Gastroesophageal sphincter (tissue), 4 donors: ENCODE measurements around the gene GIMAP8. TPM values are rescaled to one million over a fixed set of nuclear protein-coding genes. Genes with fewer than 3 reads are reported as not detected.

Experiments
- ATAC-seq: fragments of 150-250 bp; one replicate; pipeline ENCODE4 v1.9.1; 2016; ENCODE audit warnings: mild to moderate bottlenecking, moderate library complexity
- H3K27ac ChIP-seq, 4 donors: fragments of 200-600 bp; sonication (generic) in 3 of 4; 1 replicate in 3 of 4; 2 replicates in 1 of 4; pipeline ENCODE4 v1.5.1; 2016 to 2019
- H3K27me3 ChIP-seq: fragments of 200-600 bp; sonication (generic); one replicate; pipeline ENCODE4 v1.5.1; 2019
- H3K36me3 ChIP-seq, 2 donors: fragments of 200-600 bp; sonication (generic); one replicate each; pipeline ENCODE4 v1.5.1; 2019; ENCODE audit warnings: control low read depth in 1 of 2
- H3K4me1 ChIP-seq, 3 donors: fragments of 200-600 bp; sonication (generic); 1 replicate in 2 of 3; 2 replicates in 1 of 3; pipeline ENCODE4 v1.5.1; 2016 to 2019; ENCODE audit warnings: control low read depth in 2 of 3
- H3K4me3 ChIP-seq, 2 donors: fragments of 200-600 bp; sonication (generic); one replicate each; pipeline ENCODE4 v1.5.1; 2019; ENCODE audit warnings: mild to moderate bottlenecking in 1 of 2, moderate library complexity in 1 of 2
- H3K9me3 ChIP-seq, 3 donors: fragments of 200-600 bp; sonication (generic); one replicate each; pipeline ENCODE4 v1.5.1; 2017 to 2019; ENCODE audit warnings: control low read depth in 2 of 3
- EP300 ChIP-seq: sonication (generic); formaldehyde crosslinking; IDR thresholded peaks from one replicate; pipeline ENCODE4 v1.6.1; 2017; ENCODE audit warnings: antibody characterized with exemption, mild to moderate bottlenecking
- POLR2A ChIP-seq, 2 donors: fragments of 450-650 bp; IDR thresholded peaks; one replicate each; pipeline ENCODE4 v1.6.1; 2017; ENCODE audit warnings: antibody characterized with exemption in 2 of 2, mild to moderate bottlenecking in 2 of 2, moderate library complexity in 1 of 2
- POLR2AphosphoS5 ChIP-seq: sonication (generic); formaldehyde crosslinking; IDR thresholded peaks from one replicate; pipeline ENCODE4 v1.6.1; 2017; ENCODE audit warnings: antibody characterized with exemption
- WGBS, 2 donors: methylation state at CpG; one replicate each; pipeline ENCODE4 v1.1.5; 2018; ENCODE audit warnings: low coverage in 1 of 2; 5-methylcytosine and 5-hydroxymethylcytosine counted together
- total RNA-seq, 4 donors: library from RNA; depleted of rRNA; stranded (reverse); fragments of >200 nt; gene quantifications; one replicate each; pipeline ENCODE4 v1.1.0, GENCODE V29; 2016
- TF ChIP-seq, protein P1 (sequence below), 4 experiments: fragments of 200-600 bp in 2 of 4; fragments of 450-650 bp in 2 of 4; sonication (generic) in 1 of 4; IDR thresholded peaks; one replicate each; pipeline ENCODE4 v1.5.1; 2017 to 2019; ENCODE audit warnings: antibody characterized with exemption in 4 of 4, mild to moderate bottlenecking in 2 of 4, moderate library complexity in 2 of 4

The GIMAP8 gene
- total RNA-seq, 4 donors from 2014 or later: 6.1 to 19.1 (median 12.5) TPM

DNA sequence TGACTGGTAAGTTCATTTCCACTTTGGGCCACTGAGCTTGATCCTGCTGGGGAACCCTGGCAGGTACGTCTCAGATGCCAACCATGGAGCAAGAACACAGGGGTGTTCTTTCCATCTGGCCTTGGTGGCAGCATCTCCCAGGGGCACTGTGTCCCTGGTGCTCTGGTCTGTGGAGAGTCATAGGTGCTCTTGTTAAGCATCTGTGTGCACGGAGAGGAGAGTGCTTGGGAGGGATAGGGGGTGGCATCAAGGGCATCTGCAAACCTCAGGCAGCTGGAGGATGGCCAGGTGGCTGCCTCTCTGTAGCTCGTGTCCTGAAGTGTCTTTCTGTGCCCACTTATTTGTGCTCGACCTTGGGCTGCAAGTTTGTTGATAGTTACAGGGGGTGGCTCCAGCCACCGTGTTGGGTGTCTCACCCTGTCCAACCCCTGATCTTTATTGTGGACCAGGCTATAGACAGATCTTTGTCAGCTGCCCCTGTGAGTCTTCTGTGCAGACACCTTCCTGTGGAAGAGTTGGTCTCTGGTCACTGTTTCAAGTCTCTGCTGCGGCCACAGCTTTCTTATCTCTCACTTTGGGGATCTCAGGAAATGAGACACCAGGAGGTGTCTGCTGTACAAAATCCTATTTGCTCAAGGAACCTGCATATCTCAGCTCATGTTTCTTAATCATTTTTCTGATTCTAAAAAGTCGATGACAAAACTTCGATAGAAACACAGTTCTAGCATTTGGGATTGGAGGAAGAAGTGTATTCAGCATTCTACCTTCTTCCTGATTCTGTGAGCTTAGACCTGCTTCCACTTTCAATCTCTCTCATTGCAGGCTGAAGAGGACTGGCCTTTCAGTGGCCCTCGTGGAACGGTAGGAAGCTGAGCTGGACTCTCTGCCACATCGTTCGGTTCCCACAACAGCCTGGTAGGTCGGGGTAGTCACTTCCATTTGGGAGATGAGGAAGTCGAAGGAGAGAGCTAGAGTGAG, 17.2 kb upstream of the GIMAP8 start:
- TF ChIP-seq POLR2A (IDR thresholded peaks at IDR 0.05) (no peak), POLR2AphosphoS5 (no peak), EP300 (no peak)
- TF ChIP-seq, protein P1, sequence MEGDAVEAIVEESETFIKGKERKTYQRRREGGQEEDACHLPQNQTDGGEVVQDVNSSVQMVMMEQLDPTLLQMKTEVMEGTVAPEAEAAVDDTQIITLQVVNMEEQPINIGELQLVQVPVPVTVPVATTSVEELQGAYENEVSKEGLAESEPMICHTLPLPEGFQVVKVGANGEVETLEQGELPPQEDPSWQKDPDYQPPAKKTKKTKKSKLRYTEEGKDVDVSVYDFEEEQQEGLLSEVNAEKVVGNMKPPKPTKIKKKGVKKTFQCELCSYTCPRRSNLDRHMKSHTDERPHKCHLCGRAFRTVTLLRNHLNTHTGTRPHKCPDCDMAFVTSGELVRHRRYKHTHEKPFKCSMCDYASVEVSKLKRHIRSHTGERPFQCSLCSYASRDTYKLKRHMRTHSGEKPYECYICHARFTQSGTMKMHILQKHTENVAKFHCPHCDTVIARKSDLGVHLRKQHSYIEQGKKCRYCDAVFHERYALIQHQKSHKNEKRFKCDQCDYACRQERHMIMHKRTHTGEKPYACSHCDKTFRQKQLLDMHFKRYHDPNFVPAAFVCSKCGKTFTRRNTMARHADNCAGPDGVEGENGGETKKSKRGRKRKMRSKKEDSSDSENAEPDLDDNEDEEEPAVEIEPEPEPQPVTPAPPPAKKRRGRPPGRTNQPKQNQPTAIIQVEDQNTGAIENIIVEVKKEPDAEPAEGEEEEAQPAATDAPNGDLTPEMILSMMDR (IDR thresholded peaks at IDR 0.05): no peak
- Histone ChIP-seq H3K4me3 (no peak overlapping the region), H3K36me3 (no peaks in the 10 kb centered on the region), H3K4me1 (peaks cover 0 to 7% (median 0%) of the 10 kb centered on the region in 3 donors), H3K9me3 (no peaks in the 10 kb centered on the region), H3K27me3 (peaks cover 10% of the 10 kb centered on the region), H3K27ac (no peak overlapping the region)
- 55 to 83% methylated on average over 7 to 11 of the region's 14 CpGs for WGBS, 2 donors
- peak; percentile 39 for ATAC-seq

- TF ChIP-seq, protein P1 (IDR thresholded peaks at IDR 0.05): no peak
- TF ChIP-seq POLR2A (IDR thresholded peaks at IDR 0.05): no peak
- TF ChIP-seq POLR2AphosphoS5: no peak
- no peak for TF ChIP-seq EP300
- Histone ChIP-seq H3K36me3 (no peaks in the 10 kb centered on the region), H3K9me3 (no peaks in the 10 kb centered on the region), H3K27ac (no peak overlapping the region), H3K4me1 (no peaks in the 10 kb centered on the region), H3K27me3 (peaks cover 10% of the 10 kb centered on the region), H3K4me3 (no peak overlapping the region)
- no peak for ATAC-seq
- 72 to 83% methylated on average over 5 to 8 of the region's 8 CpGs for WGBS, 2 donors
Measured at GRCh38 chr7:150434240-150434639, 16.2 kb upstream of the GIMAP8 start.

GRCh38 chr7:150435047-150435389, 15.4 kb upstream of the GIMAP8 start:
- H3K9me3 ChIP-seq: no peaks in the 10 kb centered on the region

DNA sequence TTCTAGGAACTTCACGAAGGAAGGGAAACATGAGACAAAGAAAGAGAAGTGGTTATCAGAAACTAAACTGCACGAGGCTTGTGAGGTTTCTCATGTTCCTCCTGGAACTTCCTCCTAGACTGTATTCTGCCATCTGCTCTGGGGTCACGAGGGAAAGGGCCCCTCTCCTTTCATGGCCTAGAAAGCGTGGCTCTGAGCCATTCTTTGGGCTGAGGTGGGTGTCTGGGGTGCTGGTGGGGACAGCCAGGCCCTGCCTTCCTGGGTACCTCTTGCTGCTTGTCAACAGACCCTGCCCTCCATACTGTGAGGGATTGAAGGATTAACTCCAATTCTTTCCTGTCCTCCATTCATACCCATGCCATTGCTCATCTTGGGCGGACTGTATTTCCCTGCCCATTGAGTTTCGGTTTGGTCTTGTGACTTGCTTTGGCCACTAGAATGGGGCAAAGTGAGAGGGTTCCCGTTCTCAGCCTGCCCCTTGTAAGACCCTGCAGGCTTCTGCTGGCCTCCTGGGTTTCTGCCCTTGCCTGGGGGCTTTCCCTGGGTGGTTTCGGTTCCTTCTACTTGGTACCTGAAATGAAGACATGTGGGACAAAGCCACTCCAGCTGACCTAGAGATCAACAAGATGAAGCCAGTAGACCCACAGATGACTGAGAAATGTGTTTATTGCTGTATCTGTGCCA, 14.9 kb upstream of the GIMAP8 start:
- no peak for TF ChIP-seq POLR2A (IDR thresholded peaks at IDR 0.05)
- TF ChIP-seq, protein P1 (IDR thresholded peaks at IDR 0.05): no peak
- TF ChIP-seq POLR2AphosphoS5: no peak
- TF ChIP-seq EP300: no peak
- Histone ChIP-seq H3K27ac (no peak overlapping the region), H3K4me3 (no peak overlapping the region), H3K4me1 (no peaks in the 10 kb centered on the region), H3K9me3 (no peaks in the 10 kb centered on the region), H3K36me3 (no peaks in the 10 kb centered on the region), H3K27me3 (peaks cover 5% of the 10 kb centered on the region)
- WGBS, 2 donors: 57 to 64% methylated on average over 5 to 7 of the region's 8 CpGs
- no peak for ATAC-seq

More at GRCh38 chr7:150435047-150435389, 15.4 kb upstream of the GIMAP8 start:
- Histone ChIP-seq H3K27ac (no peak overlapping the region), H3K4me3 (no peak overlapping the region), H3K4me1 (no peaks in the 10 kb centered on the region), H3K36me3 (no peaks in the 10 kb centered on the region), H3K27me3 (peaks cover 10% of the 10 kb centered on the region)
- 0 to 70% methylated on average over 1 to 2 of the region's 4 CpGs for WGBS, 2 donors
- ATAC-seq: no peak
- TF ChIP-seq POLR2A (IDR thresholded peaks at IDR 0.05) (no peak), EP300 (no peak), POLR2AphosphoS5 (no peak)
- TF ChIP-seq, protein P1 (IDR thresholded peaks at IDR 0.05): no peak
